Measurements from ENCODE around the gene GCAT.

- no peak for TF ChIP-seq CTCF (optimal IDR thresholded peaks at IDR 0.05 in 1 of 3, IDR thresholded peaks at IDR 0.05 in 1 of 3, conservative IDR thresholded peaks at IDR 0.05 in 1 of 3; ENCODE audit: extremely low read depth in 1 of 3, insufficient read depth in 2 of 3, low read length in 3 of 3)
- no peak for TF ChIP-seq EZH2 (IDR thresholded peaks at IDR 0.05; ENCODE audit: low read length)
Observed at GRCh38 chr22:37831472-37831871, 23.7 kb downstream of the GCAT start.
